Measurements from ENCODE around the gene ZBTB7C.

The ZBTB7C gene

GRCh38 chr18:48158721-48159120, 250.5 kb downstream of the ZBTB7C start:
- Mint-ChIP-seq H3K4me3 (no peak overlapping the region), H3K27me3 (peaks cover 47 to 66% of the 10 kb centered on the region in 2 donors), H3K36me3 (no peaks in the 10 kb centered on the region), H3K4me1 (peaks cover 0 to 5% of the 10 kb centered on the region in 2 donors), H3K27ac (no peak overlapping the region), H3K9me3 (no peaks in the 10 kb centered on the region)
- ATAC-seq (replicated peaks) (no peak), DNase-seq (no peak)

- Mint-ChIP-seq H3K4me1 (peaks cover 0 to 5% of the 10 kb centered on the region in 2 donors), H3K9me3 (no peaks in the 10 kb centered on the region), H3K36me3 (no peaks in the 10 kb centered on the region), H3K27ac (no peak overlapping the region), H3K27me3 (peaks cover 44 to 59% of the 10 kb centered on the region in 2 donors), H3K4me3 (no peak overlapping the region)
- DNase-seq (no peak), ATAC-seq (replicated peaks) (no peak)
These were observed 251.2 kb downstream of the ZBTB7C start for GRCh38 chr18:48157956-48158355.

GRCh38 chr18:48155856-48156255, 253.3 kb downstream of the ZBTB7C start:
- Mint-ChIP-seq H3K36me3 (no peaks in the 10 kb centered on the region), H3K4me1 (peaks cover 0 to 2% of the 10 kb centered on the region in 2 donors), H3K27me3 (peaks cover 30 to 43% of the 10 kb centered on the region in 2 donors), H3K9me3 (no peaks in the 10 kb centered on the region), H3K27ac (no peak overlapping the region), H3K4me3 (no peak overlapping the region)
- ATAC-seq (replicated peaks) (no peak), DNase-seq (no peak)

- ATAC-seq (replicated peaks) (no peak), DNase-seq (no peak)
- peaks cover 25 to 32% of the 10 kb centered on the region in 2 donors for H3K27me3 Mint-ChIP-seq
- no peaks in the 10 kb centered on the region for H3K4me1 Mint-ChIP-seq
- H3K4me3 Mint-ChIP-seq: no peak overlapping the region
- H3K27ac Mint-ChIP-seq: no peak overlapping the region
- H3K9me3 Mint-ChIP-seq: no peaks in the 10 kb centered on the region
- H3K36me3 Mint-ChIP-seq: no peaks in the 10 kb centered on the region
These were observed 254.4 kb downstream of the ZBTB7C start for GRCh38 chr18:48154828-48155227.

GRCh38 chr18:48153613-48154481, 255.3 kb downstream of the ZBTB7C start:
- Mint-ChIP-seq H3K36me3 (no peaks in the 10 kb centered on the region), H3K9me3 (no peaks in the 10 kb centered on the region), H3K4me3 (no peak overlapping the region), H3K4me1 (no peaks in the 10 kb centered on the region), H3K27ac (no peak overlapping the region), H3K27me3 (peaks cover 25 to 29% of the 10 kb centered on the region in 2 donors)
- ATAC-seq (replicated peaks): no peak
- no peak for DNase-seq

- Mint-ChIP-seq H3K27me3 (peaks cover 12 to 20% of the 10 kb centered on the region in 2 donors), H3K4me1 (no peaks in the 10 kb centered on the region)
These were observed 256.6 kb downstream of the ZBTB7C start for GRCh38 chr18:48152549-48152948.

GRCh38 chr18:48151421-48152065, 257.6 kb downstream of the ZBTB7C start:
- DNase-seq (no peak), ATAC-seq (replicated peaks) (no peak)
- peaks cover 7 to 15% of the 10 kb centered on the region in 2 donors for H3K27me3 Mint-ChIP-seq
- no peak overlapping the region for H3K4me3 Mint-ChIP-seq
- H3K36me3 Mint-ChIP-seq: no peaks in the 10 kb centered on the region
- H3K4me1 Mint-ChIP-seq: no peaks in the 10 kb centered on the region
- no peak overlapping the region for H3K27ac Mint-ChIP-seq
- no peaks in the 10 kb centered on the region for H3K9me3 Mint-ChIP-seq

More at GRCh38 chr18:48152549-48152948, 256.6 kb downstream of the ZBTB7C start:
- no peaks in the 10 kb centered on the region for H3K9me3 Mint-ChIP-seq
- ATAC-seq (replicated peaks) (no peak), DNase-seq (no peak)
- no peak overlapping the region for H3K4me3 Mint-ChIP-seq
- no peak overlapping the region for H3K27ac Mint-ChIP-seq
- H3K36me3 Mint-ChIP-seq: no peaks in the 10 kb centered on the region

- ATAC-seq (replicated peaks): no peak
- Mint-ChIP-seq H3K27ac (no peak overlapping the region), H3K4me3 (no peak overlapping the region), H3K27me3 (peaks cover 0 to 7% of the 10 kb centered on the region in 2 donors), H3K36me3 (no peaks in the 10 kb centered on the region), H3K9me3 (no peaks in the 10 kb centered on the region), H3K4me1 (no peaks in the 10 kb centered on the region)
- no peak for DNase-seq
These were observed 260.0 kb downstream of the ZBTB7C start for GRCh38 chr18:48149020-48149685.

GRCh38 chr18:48142994-48143393, 266.2 kb downstream of the ZBTB7C start:
- Mint-ChIP-seq H3K36me3 (no peaks in the 10 kb centered on the region), H3K4me1 (peaks cover 2% of the 10 kb centered on the region in 2 donors)
- DNase-seq: no peak

GRCh38 chr18:48142353-48142752, 266.8 kb downstream of the ZBTB7C start:
- no peak overlapping the region for H3K4me3 Mint-ChIP-seq
- no peaks in the 10 kb centered on the region for H3K36me3 Mint-ChIP-seq
- ATAC-seq (replicated peaks) (no peak), DNase-seq (no peak)
- H3K4me1 Mint-ChIP-seq: peaks cover 2 to 9% of the 10 kb centered on the region in 2 donors
- H3K9me3 Mint-ChIP-seq: no peaks in the 10 kb centered on the region
- H3K27me3 Mint-ChIP-seq: peaks cover 24 to 33% of the 10 kb centered on the region in 2 donors
- no peak overlapping the region for H3K27ac Mint-ChIP-seq

More at GRCh38 chr18:48142994-48143393, 266.2 kb downstream of the ZBTB7C start:
- Mint-ChIP-seq H3K4me3 (no peak overlapping the region), H3K27ac (no peak overlapping the region), H3K9me3 (no peaks in the 10 kb centered on the region), H3K27me3 (peaks cover 18 to 27% of the 10 kb centered on the region in 2 donors)
- no peak for ATAC-seq (replicated peaks)

GRCh38 chr18:48140731-48141130, 268.5 kb downstream of the ZBTB7C start:
- no peaks in the 10 kb centered on the region for H3K36me3 Mint-ChIP-seq
- no peak for DNase-seq
- H3K27ac Mint-ChIP-seq: no peak overlapping the region
- peaks cover 29 to 37% of the 10 kb centered on the region in 2 donors for H3K27me3 Mint-ChIP-seq
- ATAC-seq (replicated peaks): no peak
- H3K9me3 Mint-ChIP-seq: no peaks in the 10 kb centered on the region
- peaks cover 2 to 12% of the 10 kb centered on the region in 2 donors for H3K4me1 Mint-ChIP-seq
- H3K4me3 Mint-ChIP-seq: no peak overlapping the region

- H3K4me3 Mint-ChIP-seq: no peak overlapping the region
- DNase-seq (no peak), ATAC-seq (replicated peaks) (no peak)
- no peaks in the 10 kb centered on the region for H3K9me3 Mint-ChIP-seq
- H3K36me3 Mint-ChIP-seq: no peaks in the 10 kb centered on the region
- peaks cover 2 to 12% of the 10 kb centered on the region in 2 donors for H3K4me1 Mint-ChIP-seq
- peaks cover 39 to 42% of the 10 kb centered on the region in 2 donors for H3K27me3 Mint-ChIP-seq
- no peak overlapping the region for H3K27ac Mint-ChIP-seq
These were observed 269.5 kb downstream of the ZBTB7C start for GRCh38 chr18:48139431-48140347.

- Mint-ChIP-seq H3K9me3 (no peaks in the 10 kb centered on the region), H3K36me3 (no peaks in the 10 kb centered on the region), H3K27ac (no peak overlapping the region), H3K4me3 (no peak overlapping the region), H3K4me1 (peaks cover 2 to 12% of the 10 kb centered on the region in 2 donors), H3K27me3 (peaks cover 40 to 43% of the 10 kb centered on the region in 2 donors)
- no peak for DNase-seq
- ATAC-seq (replicated peaks): no peak
These were observed 270.3 kb downstream of the ZBTB7C start for GRCh38 chr18:48138660-48139430.

Measured in stimulated activated naive B cell treated with anti-CD40 and anti-IgM and Interleukin-4, amounts not matched to agents 10 μg/mL and 1 μg/mL and 100 μg/mL, for 72 hours (primary cell).